ENCODE measurements around the gene WDR88. TPM values are rescaled to one million over a fixed set of nuclear protein-coding genes. Genes with fewer than 3 reads are reported as not detected.

WDR88 gene
- total and polyA plus RNA-seq, 2 donors (not counting 3 experiments of a cell fraction or from before 2014, with no cell fraction given): not detected

DNA sequence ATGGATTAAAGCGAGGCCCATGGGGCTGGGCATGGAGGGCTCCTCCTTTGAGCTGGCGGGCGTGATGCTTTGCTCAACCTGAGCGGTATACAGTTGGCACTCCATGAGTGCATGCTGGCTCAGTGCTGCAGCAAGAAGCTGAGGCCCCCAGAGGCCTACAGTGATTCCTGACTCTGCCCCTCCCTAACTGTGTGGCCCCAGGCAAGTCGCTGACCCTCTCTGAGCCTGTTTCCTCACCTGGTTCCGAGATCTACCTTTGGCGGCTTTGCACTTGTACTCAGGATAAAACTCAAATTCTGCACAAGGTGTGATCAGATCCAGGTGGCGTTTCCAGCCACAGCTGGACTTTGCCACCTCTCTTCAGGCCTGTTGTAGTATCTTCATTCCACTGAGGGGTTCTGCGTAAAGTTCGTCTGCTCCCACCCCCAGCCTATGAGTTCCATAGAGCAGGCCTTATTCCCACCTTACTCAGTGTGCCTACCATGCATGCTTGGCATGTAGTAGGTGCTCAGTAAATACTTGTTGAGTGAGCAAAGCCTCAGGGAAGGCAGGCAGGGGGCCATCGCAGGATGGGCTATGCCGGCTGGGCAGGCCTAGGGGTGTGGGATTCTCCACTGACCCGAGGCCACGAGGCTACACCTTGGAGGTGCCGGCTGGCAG is 70.1 kb downstream of the WDR88 start:
- no peaks in the 10 kb centered on the region for H4K20me1 ChIP-seq (replicated peaks; ENCODE audit: control insufficient read depth, extremely low read depth, insufficient read depth, low read length)
- H2AFZ ChIP-seq (ENCODE audit: low read depth, low read length): no peak overlapping the region
- no peak overlapping the region for H3K27ac ChIP-seq (ENCODE audit: insufficient read depth, low read depth, low read length)
- no peaks in the 10 kb centered on the region for H3K27me3 ChIP-seq (ENCODE audit: control insufficient read depth in 2 of 2, insufficient read depth in 2 of 2, low read length in 2 of 2)
- H3K36me3 ChIP-seq (ENCODE audit: control insufficient read depth in 2 of 2, extremely low read depth in 1 of 2, insufficient read depth in 2 of 2, low read length in 2 of 2): peaks cover 0 to 5% of the 10 kb centered on the region in 2 experiments
- no peak overlapping the region for H3K9ac ChIP-seq (replicated peaks; ENCODE audit: extremely low read depth, insufficient read depth, low read length)
- TF ChIP-seq POLR2AphosphoS5 (IDR thresholded peaks at IDR 0.05; ENCODE audit: insufficient read depth, low read depth, low read length): no peak
- BruUV-seq (replicated peaks): no TSS peak
- intact Hi-C loops (cut with micrococcal nuclease) (no loop called here), dilution Hi-C loops (cut with MboI; ENCODE audit: extremely low pct_ligation_motif_present, low sequenced_read_pairs) (no loop called here)
- H3K4me2 ChIP-seq (ENCODE audit: insufficient read depth, low read length): no peak overlapping the region
- no peaks in the 10 kb centered on the region for H3K9me3 ChIP-seq (replicated peaks; ENCODE audit: control insufficient read depth, insufficient read depth, low read length)
- no peaks in the 10 kb centered on the region for H3K9me1 ChIP-seq (replicated peaks; ENCODE audit: control insufficient read depth, extremely low read depth, insufficient read depth, low read length)
- ChIA-PET CTCF (interaction anchor here (1.3 kb wide), 1 partner anchor 33 kb away, joined by 3 read pairs; no protein-coding TSS in a partner anchor), POLR2A (no interaction called here)
- H3K4me3 ChIP-seq (replicated peaks in 1 of 3; ENCODE audit: insufficient read depth in 1 of 3, low read depth in 1 of 3, low read length in 3 of 3): no peak overlapping the region
- no peaks in the 10 kb centered on the region for H3K79me2 ChIP-seq (ENCODE audit: control insufficient read depth, insufficient read depth, low read length)
- FAIRE-seq (no peak), DNase-seq (ENCODE audit: low read depth, low spot score) (no peak)
- no peaks in the 10 kb centered on the region for H3K4me1 ChIP-seq (ENCODE audit: control insufficient read depth, extremely low read depth, insufficient read depth, low read length)

GRCh38 chr19:33202546-33203507 is 70.9 kb downstream of the WDR88 start:
- TF ChIP-seq, protein P1, sequence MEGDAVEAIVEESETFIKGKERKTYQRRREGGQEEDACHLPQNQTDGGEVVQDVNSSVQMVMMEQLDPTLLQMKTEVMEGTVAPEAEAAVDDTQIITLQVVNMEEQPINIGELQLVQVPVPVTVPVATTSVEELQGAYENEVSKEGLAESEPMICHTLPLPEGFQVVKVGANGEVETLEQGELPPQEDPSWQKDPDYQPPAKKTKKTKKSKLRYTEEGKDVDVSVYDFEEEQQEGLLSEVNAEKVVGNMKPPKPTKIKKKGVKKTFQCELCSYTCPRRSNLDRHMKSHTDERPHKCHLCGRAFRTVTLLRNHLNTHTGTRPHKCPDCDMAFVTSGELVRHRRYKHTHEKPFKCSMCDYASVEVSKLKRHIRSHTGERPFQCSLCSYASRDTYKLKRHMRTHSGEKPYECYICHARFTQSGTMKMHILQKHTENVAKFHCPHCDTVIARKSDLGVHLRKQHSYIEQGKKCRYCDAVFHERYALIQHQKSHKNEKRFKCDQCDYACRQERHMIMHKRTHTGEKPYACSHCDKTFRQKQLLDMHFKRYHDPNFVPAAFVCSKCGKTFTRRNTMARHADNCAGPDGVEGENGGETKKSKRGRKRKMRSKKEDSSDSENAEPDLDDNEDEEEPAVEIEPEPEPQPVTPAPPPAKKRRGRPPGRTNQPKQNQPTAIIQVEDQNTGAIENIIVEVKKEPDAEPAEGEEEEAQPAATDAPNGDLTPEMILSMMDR (IDR thresholded peaks at IDR 0.05; ENCODE audit: extremely low read depth in 1 of 2, insufficient read depth in 1 of 2, low read depth in 1 of 2, low read length in 2 of 2): no peak
- TF ChIP-seq EZH2 (IDR thresholded peaks at IDR 0.05; ENCODE audit: borderline replicate concordance, low read depth, low read length, severe bottlenecking): no peak
- no peak for TF ChIP-seq FOS (IDR thresholded peaks at IDR 0.05; ENCODE audit: borderline replicate concordance, insufficient read depth, low read length)
- TF ChIP-seq JUN (IDR thresholded peaks at IDR 0.05; ENCODE audit: borderline replicate concordance, insufficient read depth, insufficient read length, low read depth): no peak
- TF ChIP-seq, protein P2, sequence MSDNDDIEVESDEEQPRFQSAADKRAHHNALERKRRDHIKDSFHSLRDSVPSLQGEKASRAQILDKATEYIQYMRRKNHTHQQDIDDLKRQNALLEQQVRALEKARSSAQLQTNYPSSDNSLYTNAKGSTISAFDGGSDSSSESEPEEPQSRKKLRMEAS (IDR thresholded peaks at IDR 0.05; ENCODE audit: insufficient read depth, insufficient read length): peak; percentile 53
- DNase-seq (ENCODE audit: low read depth, low spot score) (no peak), FAIRE-seq (no peak)
- Histone ChIP-seq H3K79me2 (ENCODE audit: control insufficient read depth, insufficient read depth, low read length) (no peaks in the 10 kb centered on the region), H3K9ac (replicated peaks; ENCODE audit: extremely low read depth, insufficient read depth, low read length) (no peak overlapping the region), H2AFZ (ENCODE audit: low read depth, low read length) (no peak overlapping the region), H3K4me1 (ENCODE audit: control insufficient read depth, extremely low read depth, insufficient read depth, low read length) (no peaks in the 10 kb centered on the region), H3K27me3 (ENCODE audit: control insufficient read depth in 2 of 2, insufficient read depth in 2 of 2, low read length in 2 of 2) (no peaks in the 10 kb centered on the region), H3K9me1 (replicated peaks; ENCODE audit: control insufficient read depth, extremely low read depth, insufficient read depth, low read length) (no peaks in the 10 kb centered on the region), H3K4me3 (replicated peaks in 1 of 3; ENCODE audit: insufficient read depth in 1 of 3, low read depth in 1 of 3, low read length in 3 of 3) (no peak overlapping the region), H3K27ac (ENCODE audit: insufficient read depth, low read depth, low read length) (no peak overlapping the region), H4K20me1 (replicated peaks; ENCODE audit: control insufficient read depth, extremely low read depth, insufficient read depth, low read length) (no peaks in the 10 kb centered on the region), H3K4me2 (ENCODE audit: insufficient read depth, low read length) (no peak overlapping the region), H3K9me3 (replicated peaks; ENCODE audit: control insufficient read depth, insufficient read depth, low read length) (no peaks in the 10 kb centered on the region), H3K36me3 (ENCODE audit: control insufficient read depth in 2 of 2, extremely low read depth in 1 of 2, insufficient read depth in 2 of 2, low read length in 2 of 2) (peaks cover 0 to 5% of the 10 kb centered on the region in 2 experiments)
- ChIA-PET CTCF (interaction anchor here (1.3 kb wide), 1 partner anchor 32 kb away, joined by 3 read pairs; no protein-coding TSS in a partner anchor), POLR2A (no interaction called here)
- intact Hi-C loops (cut with micrococcal nuclease) (no loop called here), dilution Hi-C loops (cut with MboI; ENCODE audit: extremely low pct_ligation_motif_present, low sequenced_read_pairs) (no loop called here)
- no TSS peak for BruUV-seq (replicated peaks)
